GM12892 (cell line): ENCODE data around the gene ICAM3.

Experiments used
- POLR2A ChIP-seq: IDR thresholded peaks from 2 replicates; pipeline ENCODE4 v1.6.1; 2011; ENCODE audit warnings: low read depth, low read length, control low read depth
- POLR2AphosphoS5 ChIP-seq: IDR thresholded peaks from 2 replicates; pipeline ENCODE4 v1.6.1; 2011; ENCODE audit warnings: low read depth, low read length, control low read depth
- TAF1 ChIP-seq: IDR thresholded peaks from 2 replicates; pipeline ENCODE4 v1.6.1; 2011; ENCODE audit warnings: low read depth, mild to moderate bottlenecking, control low read depth, low read length, borderline replicate concordance

GRCh38 chr19:10374931-10375330, 35.5 kb upstream of the ICAM3 start:
- TF ChIP-seq POLR2A: no peak
- no peak for TF ChIP-seq TAF1
- TF ChIP-seq POLR2AphosphoS5: no peak
